H1 (cell line): ENCODE data around the gene SLC12A7. TPM values are rescaled to one million over a fixed set of nuclear protein-coding genes. Genes with fewer than 3 reads are reported as not detected.
A peak's percentile ranks its signal among the peaks of the same experiment; 100 is the strongest.

Experiments
- CTCF ChIA-PET: fragments of 300-600 bp; sonication (Branson Sonifier 250); formaldehyde crosslinking; loops from one replicate; lab custom pipeline; 2021; ENCODE audit not compliant: partially characterized antibody; lab: Charles Lee
- POLR2A ChIA-PET: fragments of 300-600 bp; sonication (Branson Sonifier 250); formaldehyde crosslinking; loops from one replicate; lab custom pipeline; 2021; ENCODE audit warnings: inconsistent platforms; ENCODE audit not compliant: partially characterized antibody; lab: Charles Lee
- DNase-seq, 2 experiments: peaks; one replicate each; pipeline versions ENCODE4 v3.0.0 to v3.0.0-alpha.2; 2010 to 2022; ENCODE audit warnings: low spot score in 2 of 2, low read depth in 1 of 2, mixed read lengths in 1 of 2
- FAIRE-seq: peaks from 2 replicates; lab custom pipeline; 2011; peaks lifted over from hg19 to GRCh38; lab: Jason Lieb, UNC
- H2AFZ ChIP-seq: 2 replicates; pipeline ENCODE4 v1.8.1; 2012; ENCODE audit warnings: low read length, inconsistent platforms
- H2AK5ac ChIP-seq: 2 replicates; pipeline ENCODE4 v1.6.1; 2013; ENCODE audit warnings: low read depth, low read length
- H2BK120ac ChIP-seq: replicated peaks from 2 replicates; pipeline ENCODE3; 2013; ENCODE audit warnings: low read depth, low read length, inconsistent platforms
- H2BK12ac ChIP-seq: 2 replicates; pipeline ENCODE4 v1.6.1; 2013; ENCODE audit warnings: low read depth, low read length
- H2BK15ac ChIP-seq: 2 replicates; pipeline ENCODE4 v1.6.1; 2013; ENCODE audit warnings: low read length
- H2BK20ac ChIP-seq: 2 replicates; pipeline ENCODE4 v1.6.1; 2013; ENCODE audit warnings: low read length
- H2BK5ac ChIP-seq: 2 replicates; pipeline ENCODE4 v1.6.1; 2013; ENCODE audit warnings: low read depth, low read length
- H3K14ac ChIP-seq: 2 replicates; pipeline ENCODE4 v1.6.1; 2013; ENCODE audit warnings: inconsistent platforms; ENCODE audit not compliant: insufficient read length
- H3K18ac ChIP-seq: 2 replicates; pipeline ENCODE4 v1.6.1; 2013; ENCODE audit warnings: low read length; ENCODE audit errors: extremely low read depth
- H3K23ac ChIP-seq: 2 replicates; pipeline ENCODE4 v1.6.1; 2013; ENCODE audit warnings: inconsistent platforms; ENCODE audit not compliant: insufficient read length
- H3K23me2 ChIP-seq: 2 replicates; pipeline ENCODE4 v1.6.1; 2013; ENCODE audit warnings: low read depth, low read length
- H3K27ac ChIP-seq: 2 replicates; pipeline ENCODE4 v1.6.1; 2011; ENCODE audit warnings: low read depth, low read length, inconsistent platforms
- H3K27me3 ChIP-seq, 4 experiments: replicated peaks in 1 of 4; 1 replicate in 1 of 4; 2 replicates in 3 of 4; pipeline versions ENCODE4 v1.6.1 to v1.8.1; 2011 to 2013; ENCODE audit warnings: low read length in 3 of 4, mild to moderate bottlenecking in 3 of 4, inconsistent platforms in 2 of 4, mixed read lengths in 2 of 4, moderate library complexity in 1 of 4; ENCODE audit not compliant: control insufficient read depth in 3 of 4, insufficient read depth in 3 of 4; ENCODE audit errors: extremely low read depth in 1 of 4
- H3K36me3 ChIP-seq, 4 experiments: 2 replicates each; pipeline versions ENCODE4 v1.6.1 to v1.8.1; 2011 to 2013; ENCODE audit warnings: mild to moderate bottlenecking in 4 of 4, low read length in 3 of 4, moderate library complexity in 2 of 4, control low read depth in 1 of 4, inconsistent platforms in 1 of 4; ENCODE audit not compliant: insufficient read depth in 4 of 4, control insufficient read depth in 2 of 4
- H3K4ac ChIP-seq: replicated peaks from 2 replicates; pipeline ENCODE3; 2013; ENCODE audit warnings: low read length, low read depth, mixed read lengths, inconsistent platforms; ENCODE audit not compliant: insufficient read length
- H3K4me1 ChIP-seq, 4 experiments: replicated peaks in 1 of 4; 1 replicate in 1 of 4; 2 replicates in 3 of 4; pipeline versions ENCODE4 v1.6.1 to v1.8.1; 2011 to 2013; ENCODE audit warnings: low read length in 3 of 4, inconsistent platforms in 2 of 4, mixed read lengths in 1 of 4; ENCODE audit not compliant: insufficient read depth in 4 of 4, control insufficient read depth in 3 of 4
- H3K4me2 ChIP-seq, 2 experiments: 2 replicates each; pipeline versions ENCODE4 v1.6.1 to v1.8.1; 2011 to 2013; ENCODE audit warnings: low read depth in 2 of 2, low read length in 2 of 2, control low read depth in 1 of 2, inconsistent platforms in 1 of 2, mild to moderate bottlenecking in 1 of 2; ENCODE audit not compliant: insufficient read depth in 1 of 2
- H3K4me3 ChIP-seq, 4 experiments: fragments of 200-600, 300-600 bp in 1 of 4; sonication (generic), shearing (Covaris generic), sonication (Bioruptor Twin) in 1 of 4; 2 replicates each; pipeline versions ENCODE4 v1.5.1 to v1.8.1; 2011 to 2016; ENCODE audit warnings: low read length in 4 of 4, low read depth in 3 of 4, control low read depth in 2 of 4, inconsistent platforms in 2 of 4, mild to moderate bottlenecking in 2 of 4, mixed read lengths in 1 of 4, moderate library complexity in 1 of 4; ENCODE audit not compliant: insufficient read depth in 2 of 4; ENCODE audit errors: extremely low read depth in 1 of 4
- H3K56ac ChIP-seq: replicated peaks from 2 replicates; pipeline ENCODE3; 2013; ENCODE audit warnings: low read depth, mild to moderate bottlenecking, mixed read lengths, low read length, inconsistent platforms; ENCODE audit not compliant: insufficient read length
- H3K79me1 ChIP-seq: 2 replicates; pipeline ENCODE4 v1.6.1; 2013; ENCODE audit warnings: low read depth, low read length, control low read depth
- H3K79me2 ChIP-seq, 2 experiments: 2 replicates each; pipeline versions ENCODE4 v1.6.1 to v1.8.1; 2012 to 2013; ENCODE audit warnings: low read length in 2 of 2, mild to moderate bottlenecking in 2 of 2, inconsistent platforms in 1 of 2; ENCODE audit not compliant: insufficient read depth in 2 of 2, control insufficient read depth in 1 of 2
- H3K9ac ChIP-seq, 4 experiments: replicated peaks in 1 of 4; 1 replicate in 1 of 4; 2 replicates in 3 of 4; pipeline versions ENCODE4 v1.6.1 to v1.8.1; 2011 to 2013; ENCODE audit warnings: low read depth in 3 of 4, low read length in 3 of 4, control low read depth in 2 of 4, mild to moderate bottlenecking in 2 of 4, moderate library complexity in 2 of 4, inconsistent platforms in 1 of 4; ENCODE audit errors: extremely low read depth in 1 of 4
- H3K9me3 ChIP-seq, 2 experiments: 2 replicates each; pipeline versions ENCODE4 v1.6.1 to v1.8.1; 2012 to 2013; ENCODE audit warnings: mild to moderate bottlenecking in 2 of 2, moderate library complexity in 2 of 2, control low read depth in 1 of 2, inconsistent platforms in 1 of 2, low read depth in 1 of 2, low read length in 1 of 2, mixed read lengths in 1 of 2; ENCODE audit not compliant: insufficient read depth in 2 of 2
- H4K20me1 ChIP-seq, 2 experiments: replicated peaks in 1 of 2; 2 replicates each; pipeline versions ENCODE3 to v1.8.1; 2011 to 2013; ENCODE audit warnings: inconsistent platforms in 2 of 2, low read length in 2 of 2, mild to moderate bottlenecking in 1 of 2; ENCODE audit not compliant: insufficient read depth in 2 of 2, control insufficient read depth in 1 of 2
- H4K5ac ChIP-seq: 2 replicates; pipeline ENCODE4 v1.6.1; 2013; ENCODE audit warnings: low read length, low read depth, mixed read lengths, inconsistent platforms; ENCODE audit not compliant: insufficient read length
- H4K8ac ChIP-seq: 2 replicates; pipeline ENCODE4 v1.8.0; 2013; ENCODE audit warnings: mild to moderate bottlenecking, moderate library complexity, low read length, inconsistent platforms; ENCODE audit not compliant: insufficient read depth; ENCODE audit errors: extremely low read depth
- H4K91ac ChIP-seq: replicated peaks from 2 replicates; pipeline ENCODE3; 2013; ENCODE audit warnings: low read length, mixed read lengths, inconsistent platforms; ENCODE audit not compliant: insufficient read length
- CBX5 ChIP-seq: fragments of 300-800, 300-1000 bp; sonication (generic); IDR thresholded peaks from 2 replicates; pipeline ENCODE4 v1.7.1; 2016; ENCODE audit warnings: antibody characterized with exemption, low read length, low read depth
- CHD2 ChIP-seq: IDR thresholded peaks from 2 replicates; pipeline ENCODE4 v1.6.1; 2012; ENCODE audit warnings: low read length, improper control_type of control experiment
- HDAC2 ChIP-seq, 2 experiments: fragments of 300-600 bp in 1 of 2; sonication (generic) in 1 of 2; IDR thresholded peaks; 2 replicates each; pipeline ENCODE4 v1.6.1; 2011 to 2012; ENCODE audit warnings: low read depth in 2 of 2, low read length in 2 of 2, mild to moderate bottlenecking in 2 of 2, moderate library complexity in 2 of 2, borderline replicate concordance in 1 of 2, inconsistent platforms in 1 of 2
- NRF1 ChIP-seq: IDR thresholded peaks from 2 replicates; pipeline ENCODE4 v1.6.1; 2011; ENCODE audit warnings: mild to moderate bottlenecking, low read depth, low read length, improper control_type of control experiment
- POLR2AphosphoS5 ChIP-seq: IDR thresholded peaks from 2 replicates; pipeline ENCODE4 v1.6.1; 2011; ENCODE audit warnings: low read depth, low read length
- SP1 ChIP-seq: IDR thresholded peaks from 2 replicates; pipeline ENCODE4 v1.6.1; 2011; ENCODE audit warnings: low read depth, low read length
- TCF12 ChIP-seq: IDR thresholded peaks from 2 replicates; pipeline ENCODE4 v1.6.1; 2011; ENCODE audit warnings: low read depth, mild to moderate bottlenecking, low read length
- YY1 ChIP-seq: IDR thresholded peaks from 2 replicates; pipeline ENCODE4 v1.6.1; 2011; ENCODE audit warnings: low read depth, mild to moderate bottlenecking, low read length
- WGBS, 2 experiments: shearing (Covaris generic) in 1 of 2; methylation state at CpG; one replicate each; pipeline versions ENCODE4 v1.1.6 to v1.1.7; 2013 to 2015; ENCODE audit warnings: low lambda C conversion rate in 2 of 2, mixed read lengths in 2 of 2, inconsistent platforms in 1 of 2, low coverage in 1 of 2, missing lambda C conversion rate in 1 of 2; ENCODE audit not compliant: insufficient replicate concordance in 2 of 2, insufficient coverage in 1 of 2, insufficient read length in 1 of 2; ENCODE audit errors: extremely low coverage in 1 of 2, missing lambda C conversion rate in 1 of 2; 5-methylcytosine and 5-hydroxymethylcytosine counted together
- polyA plus RNA-seq, 7 experiments: library from polyadenylated mRNA; depleted of rRNA in 3 of 7; stranded (reverse) in 5 of 7; unstranded in 2 of 7; fragments of >200 nt in 5 of 7; fragments of 200-250 nt in 2 of 7; gene quantifications; 1 replicate in 5 of 7; 2 replicates in 1 of 7; 4 replicates in 1 of 7; pipeline versions ENCODE4 v1.2.1 to v1.2.3, GENCODE V29; 2011 to 2013; ENCODE audit warnings: missing spikeins in 2 of 7, mixed read lengths in 2 of 7
- total RNA-seq: library from RNA; stranded (reverse); fragmentation: NEBNext Ultra II Directional; extraction: Animal tissue kit (Norgen Biotek cat#: 25700); gene quantifications from 2 replicates; pipeline ENCODE4 v1.2.1, GENCODE V29; 2021

The SLC12A7 gene
- total and polyA plus RNA-seq, 2 of the 8 experiments (the other 6 are each of a cell fraction or from before 2014, with no cell fraction given) = 23.5 to 39.7 TPM

DNA sequence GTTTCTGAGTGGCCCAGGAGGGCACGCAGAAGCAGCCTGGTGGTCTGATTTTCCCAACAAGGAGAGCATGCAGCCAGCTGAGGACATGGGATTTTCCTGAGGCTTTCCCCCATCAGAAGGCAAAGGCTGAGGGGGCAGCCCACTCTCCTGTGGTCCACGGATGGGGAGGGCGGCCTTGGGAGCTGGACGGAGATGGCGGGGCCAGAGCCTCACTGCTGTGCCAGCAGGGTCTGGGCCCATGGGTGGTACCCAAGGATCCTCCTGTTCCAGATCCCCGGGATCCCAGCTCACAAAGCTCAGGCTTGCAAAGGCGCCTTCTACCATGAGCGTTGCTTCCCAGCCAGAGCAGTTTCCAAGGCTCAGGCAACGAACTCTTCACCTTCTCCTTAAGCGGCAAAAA is 39.0 kb upstream of the SLC12A7 start:
- POLR2A ChIA-PET = no interaction called here
- peaks cover under 1% of the 10 kb centered on the region; the same call in 1 of the 2 replicates for H3K23me2 ChIP-seq
- no peak overlapping the region for H3K9ac ChIP-seq
- no peak overlapping the region for H3K27ac ChIP-seq
- H4K5ac ChIP-seq = no peak overlapping the region
- no peak overlapping the region for H3K18ac ChIP-seq
- peaks cover 0 to 3% (median under 1%) of the 10 kb centered on the region in 4 experiments; a peak in 2 of 7 replicates for H3K4me1 ChIP-seq
- no peak overlapping the region for H3K4ac ChIP-seq
- no peak overlapping the region for H4K91ac ChIP-seq
- no peak overlapping the region for H2AFZ ChIP-seq
- no peak overlapping the region for H2BK12ac ChIP-seq
- H4K8ac ChIP-seq = peak overlapping the region; percentile 25; the same call in 1 of the 2 replicates
- H3K79me1 ChIP-seq = no peaks in the 10 kb centered on the region
- no peak overlapping the region for H2BK15ac ChIP-seq
- H2AK5ac ChIP-seq = no peak overlapping the region
- no peak for TF ChIP-seq POLR2AphosphoS5
- TF ChIP-seq CBX5 = no peak
- TF ChIP-seq HDAC2 (IDR thresholded peaks at IDR 0.05; ENCODE audit: borderline replicate concordance in 1 of 2, low read depth in 2 of 2, low read length in 2 of 2) = no peak
- no peak for TF ChIP-seq NRF1
- no peak for TF ChIP-seq YY1
- no peak for TF ChIP-seq SP1
- no peak for TF ChIP-seq CHD2
- TF ChIP-seq TCF12 = no peak
- peaks cover 2 to 7% of the 10 kb centered on the region in 2 experiments for H4K20me1 ChIP-seq
- H3K56ac ChIP-seq = no peak overlapping the region
- H3K27me3 ChIP-seq = peaks cover 2 to 22% (median 16%) of the 10 kb centered on the region in 4 experiments
- FAIRE-seq (no peak), DNase-seq (no peak)
- no peak overlapping the region for H2BK120ac ChIP-seq
- CTCF ChIA-PET = interaction anchor here (0.8 to 3.5 kb wide), 11 partner anchors 10 to 227 kb away, joined by 3 to 19 read pairs (median 4); no protein-coding TSS in a partner anchor
- H2BK5ac ChIP-seq = no peak overlapping the region
- no peaks in the 10 kb centered on the region for H3K79me2 ChIP-seq
- WGBS, 2 experiments = 94% methylated on average over 9 of the region's 10 CpGs; no CpG with 5 or more reads in 1 of the 2 experiments
- no peak overlapping the region for H3K23ac ChIP-seq
- no peak overlapping the region for H3K4me2 ChIP-seq
- no peaks in the 10 kb centered on the region; a peak in 1 of 8 replicates for H3K36me3 ChIP-seq
- no peak overlapping the region for H3K14ac ChIP-seq
- no peak overlapping the region for H3K4me3 ChIP-seq
- no peak overlapping the region for H2BK20ac ChIP-seq
- H3K9me3 ChIP-seq = no peaks in the 10 kb centered on the region
